Neutrophil (primary cell): ENCODE results near the gene SF1.

ENCODE experiments used
- H3K27ac ChIP-seq: fragments of 200-600 bp; sonication (generic); 2 replicates; pipeline ENCODE4 v1.5.1; 2016; ENCODE audit warnings: mild to moderate bottlenecking, moderate library complexity
- H3K27me3 ChIP-seq: fragments of 200-600 bp; sonication (generic); 2 replicates; pipeline ENCODE4 v1.6.0; 2016; ENCODE audit warnings: mild to moderate bottlenecking
- H3K36me3 ChIP-seq: fragments of 200-600 bp; sonication (generic); 2 replicates; pipeline ENCODE4 v1.5.1; 2017
- H3K4me1 ChIP-seq, 2 experiments: fragments of 200-600 bp in 1 of 2; sonication (generic) in 1 of 2; 1 replicate in 1 of 2; 2 replicates in 1 of 2; pipeline versions ENCODE4 v1.5.1 to v1.6.1; 2013 to 2016; ENCODE audit warnings: low read depth in 1 of 2, low read length in 1 of 2, mild to moderate bottlenecking in 1 of 2, moderate library complexity in 1 of 2; ENCODE audit not compliant: control insufficient read depth in 1 of 2, insufficient read depth in 1 of 2
- H3K4me3 ChIP-seq, 2 experiments: fragments of 200-600 bp in 1 of 2; sonication (generic) in 1 of 2; 1 replicate in 1 of 2; 2 replicates in 1 of 2; pipeline ENCODE4 v1.5.1; 2013 to 2016; ENCODE audit warnings: low read depth in 1 of 2, low read length in 1 of 2, mild to moderate bottlenecking in 1 of 2, moderate library complexity in 1 of 2
- H3K9me3 ChIP-seq: fragments of 200-600 bp; sonication (generic); 2 replicates; pipeline ENCODE4 v1.5.1; 2016
- TF ChIP-seq, protein P1 (sequence below): fragments of 200-600 bp; sonication (generic); IDR thresholded peaks from 2 replicates; pipeline ENCODE4 v1.5.1; 2016; ENCODE audit warnings: antibody characterized with exemption

Gene SF1

GRCh38 chr11:64742087-64742888, 36.1 kb downstream of the SF1 start:
- H3K36me3 ChIP-seq = peaks cover 43% of the 10 kb centered on the region
- no peaks in the 10 kb centered on the region for H3K27me3 ChIP-seq
- no peaks in the 10 kb centered on the region for H3K9me3 ChIP-seq
- H3K4me3 ChIP-seq = peak overlapping the region; percentile 98
- peaks cover 35 to 40% of the 10 kb centered on the region in 2 experiments for H3K4me1 ChIP-seq
- peak overlapping the region; percentile 100 for H3K27ac ChIP-seq
- TF ChIP-seq, protein P1, sequence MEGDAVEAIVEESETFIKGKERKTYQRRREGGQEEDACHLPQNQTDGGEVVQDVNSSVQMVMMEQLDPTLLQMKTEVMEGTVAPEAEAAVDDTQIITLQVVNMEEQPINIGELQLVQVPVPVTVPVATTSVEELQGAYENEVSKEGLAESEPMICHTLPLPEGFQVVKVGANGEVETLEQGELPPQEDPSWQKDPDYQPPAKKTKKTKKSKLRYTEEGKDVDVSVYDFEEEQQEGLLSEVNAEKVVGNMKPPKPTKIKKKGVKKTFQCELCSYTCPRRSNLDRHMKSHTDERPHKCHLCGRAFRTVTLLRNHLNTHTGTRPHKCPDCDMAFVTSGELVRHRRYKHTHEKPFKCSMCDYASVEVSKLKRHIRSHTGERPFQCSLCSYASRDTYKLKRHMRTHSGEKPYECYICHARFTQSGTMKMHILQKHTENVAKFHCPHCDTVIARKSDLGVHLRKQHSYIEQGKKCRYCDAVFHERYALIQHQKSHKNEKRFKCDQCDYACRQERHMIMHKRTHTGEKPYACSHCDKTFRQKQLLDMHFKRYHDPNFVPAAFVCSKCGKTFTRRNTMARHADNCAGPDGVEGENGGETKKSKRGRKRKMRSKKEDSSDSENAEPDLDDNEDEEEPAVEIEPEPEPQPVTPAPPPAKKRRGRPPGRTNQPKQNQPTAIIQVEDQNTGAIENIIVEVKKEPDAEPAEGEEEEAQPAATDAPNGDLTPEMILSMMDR = no peak

GRCh38 chr11:64741375-64742086, 36.8 kb downstream of the SF1 start:
- TF ChIP-seq, protein P1 = no peak
- H3K27ac ChIP-seq = peak overlapping the region; percentile 100
- no peaks in the 10 kb centered on the region for H3K27me3 ChIP-seq
- peak overlapping the region; percentile 98 for H3K4me3 ChIP-seq
- peaks cover 51% of the 10 kb centered on the region for H3K36me3 ChIP-seq
- peaks cover 35 to 40% of the 10 kb centered on the region in 2 experiments for H3K4me1 ChIP-seq
- H3K9me3 ChIP-seq = no peaks in the 10 kb centered on the region

DNA sequence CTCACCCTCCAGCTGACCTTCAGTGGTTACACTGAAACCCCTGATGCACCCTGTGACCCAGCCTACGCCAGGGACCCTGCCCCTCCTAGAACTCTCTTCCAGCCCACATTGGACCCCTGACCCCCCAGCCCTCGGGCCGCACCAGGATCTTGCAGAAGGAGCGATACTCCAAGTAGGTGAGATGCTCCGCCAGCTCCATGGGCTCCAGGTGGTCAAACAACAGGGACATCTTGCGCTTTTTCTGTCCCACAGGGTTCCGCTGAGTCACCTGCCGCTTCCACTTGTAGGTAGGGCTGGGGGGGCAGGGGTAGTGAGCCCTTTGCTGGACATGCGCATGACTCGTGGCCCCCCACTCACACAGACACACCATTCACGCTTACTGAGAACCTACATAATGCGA, 38.5 kb downstream of the SF1 start:
- Histone ChIP-seq H3K9me3 (no peaks in the 10 kb centered on the region), H3K27ac (peak overlapping the region; percentile 27), H3K4me1 (peaks cover 25 to 28% of the 10 kb centered on the region in 2 experiments), H3K27me3 (no peaks in the 10 kb centered on the region), H3K36me3 (peaks cover 68% of the 10 kb centered on the region), H3K4me3 (no peak overlapping the region)
- TF ChIP-seq, protein P1 = no peak

DNA sequence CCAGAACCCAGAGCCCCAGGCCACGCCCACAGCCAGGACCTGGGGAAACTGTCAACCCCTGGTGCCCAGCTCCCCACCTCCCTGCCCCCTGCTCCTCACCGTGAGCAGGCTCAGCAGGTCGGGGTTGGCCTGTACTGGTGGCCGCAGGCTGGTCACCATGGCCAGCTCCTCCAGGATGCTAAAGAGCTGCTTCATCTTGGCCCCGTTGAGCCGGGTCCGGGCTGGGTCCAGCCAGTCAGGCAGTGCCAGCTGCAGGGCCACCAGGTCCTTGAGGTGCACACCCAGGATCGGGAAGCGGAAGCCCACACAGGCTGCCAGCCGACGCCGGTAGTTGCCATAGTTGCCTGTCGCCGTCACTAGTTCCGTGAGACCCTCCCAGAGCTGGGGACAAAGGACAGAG, 41.7 kb downstream of the SF1 start:
- Histone ChIP-seq H3K36me3 (peaks cover 99% of the 10 kb centered on the region), H3K27ac (peak overlapping the region; percentile 15)

GRCh38 chr11:64735725-64736259, 42.5 kb downstream of the SF1 start:
- Histone ChIP-seq H3K4me1 (peaks cover 0 to 3% of the 10 kb centered on the region in 2 experiments), H3K9me3 (no peaks in the 10 kb centered on the region), H3K27me3 (no peaks in the 10 kb centered on the region), H3K36me3 (peaks cover 99% of the 10 kb centered on the region), H3K4me3 (no peak overlapping the region), H3K27ac (no peak overlapping the region)
- TF ChIP-seq, protein P1 = no peak

More for the DNA sequence above, 41.7 kb downstream of the SF1 start:
- TF ChIP-seq, protein P1 = no peak
- Histone ChIP-seq H3K4me1 (peaks cover 9 to 11% of the 10 kb centered on the region in 2 experiments), H3K27me3 (no peaks in the 10 kb centered on the region), H3K9me3 (no peaks in the 10 kb centered on the region), H3K4me3 (no peak overlapping the region)
